Measurements from ENCODE around the gene ZDHHC23. TPM values are rescaled to one million over a fixed set of nuclear protein-coding genes. Genes with fewer than 3 reads are reported as not detected.

ZDHHC23 gene
- total and polyA plus RNA-seq, 12 donors: 1.1 to 3.7 (median 2.0) TPM

DNA sequence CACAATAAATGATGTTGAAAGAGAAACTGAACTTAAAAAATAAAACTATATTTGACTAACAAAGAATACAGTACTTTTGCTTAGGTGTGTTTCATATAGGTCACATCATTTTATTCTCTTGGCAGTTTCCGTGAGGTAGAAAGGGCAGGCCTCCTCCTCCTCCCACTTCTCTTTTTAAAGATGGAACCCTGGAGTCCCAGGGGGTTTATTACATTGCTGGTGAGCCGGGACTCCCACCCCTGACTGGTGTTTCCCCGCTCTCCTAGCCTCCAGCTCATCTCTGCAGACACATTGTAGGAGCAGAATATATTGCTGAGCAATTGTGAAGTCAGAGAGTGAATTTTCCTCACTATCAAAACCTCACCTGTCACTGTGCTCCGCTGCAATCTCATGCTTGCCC is 30.0 kb downstream of the ZDHHC23 start:
- Histone ChIP-seq H3K4me1 (no peaks in the 10 kb centered on the region), H3K27me3 (no peaks in the 10 kb centered on the region), H3K36me3 (peaks cover 0 to 68% (median 14%) of the 10 kb centered on the region in 9 donors), H3K4me3 (no peak overlapping the region), H3K27ac (no peak overlapping the region), H3K9me3 (peaks cover 0 to 21% (median 16%) of the 10 kb centered on the region in 11 donors)
- TF ChIP-seq, protein P1, sequence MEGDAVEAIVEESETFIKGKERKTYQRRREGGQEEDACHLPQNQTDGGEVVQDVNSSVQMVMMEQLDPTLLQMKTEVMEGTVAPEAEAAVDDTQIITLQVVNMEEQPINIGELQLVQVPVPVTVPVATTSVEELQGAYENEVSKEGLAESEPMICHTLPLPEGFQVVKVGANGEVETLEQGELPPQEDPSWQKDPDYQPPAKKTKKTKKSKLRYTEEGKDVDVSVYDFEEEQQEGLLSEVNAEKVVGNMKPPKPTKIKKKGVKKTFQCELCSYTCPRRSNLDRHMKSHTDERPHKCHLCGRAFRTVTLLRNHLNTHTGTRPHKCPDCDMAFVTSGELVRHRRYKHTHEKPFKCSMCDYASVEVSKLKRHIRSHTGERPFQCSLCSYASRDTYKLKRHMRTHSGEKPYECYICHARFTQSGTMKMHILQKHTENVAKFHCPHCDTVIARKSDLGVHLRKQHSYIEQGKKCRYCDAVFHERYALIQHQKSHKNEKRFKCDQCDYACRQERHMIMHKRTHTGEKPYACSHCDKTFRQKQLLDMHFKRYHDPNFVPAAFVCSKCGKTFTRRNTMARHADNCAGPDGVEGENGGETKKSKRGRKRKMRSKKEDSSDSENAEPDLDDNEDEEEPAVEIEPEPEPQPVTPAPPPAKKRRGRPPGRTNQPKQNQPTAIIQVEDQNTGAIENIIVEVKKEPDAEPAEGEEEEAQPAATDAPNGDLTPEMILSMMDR (IDR thresholded peaks at IDR 0.05): no peak
- DNase-seq (no peak), ATAC-seq (no peak)
- intact Hi-C loops (cut with DNase I): no loop called here
- WGBS, 2 donors: 95 to 97% methylated on average over 4 of the region's 4 CpGs

DNA sequence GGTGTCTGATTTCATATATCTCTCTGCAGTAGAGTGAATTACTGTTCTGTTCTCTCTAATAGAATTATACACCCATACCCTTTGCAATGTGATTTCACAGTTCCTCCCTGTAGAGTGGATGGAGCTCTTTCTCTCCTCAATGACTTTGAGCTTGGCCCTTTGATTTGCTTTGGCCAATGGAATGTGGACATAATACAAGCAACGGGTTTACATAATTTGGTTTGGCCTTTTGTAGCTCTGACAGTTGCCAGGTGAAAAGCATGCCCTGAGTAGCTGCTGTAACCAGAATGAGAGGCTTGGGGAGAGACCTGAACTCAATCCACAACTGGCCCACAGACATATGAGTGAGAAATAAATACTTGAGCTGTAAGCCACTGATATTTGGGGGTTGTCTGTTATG is 32.1 kb downstream of the ZDHHC23 start:
- peaks cover 0 to under 1% (median 0%) of the 10 kb centered on the region in 11 donors for H3K9me3 ChIP-seq
- no peak for DNase-seq
- H3K4me1 ChIP-seq: no peaks in the 10 kb centered on the region
- intact Hi-C loops (cut with DNase I): no loop called here
- 81 to 95% methylated on average over 1 of the region's 1 CpG for WGBS, 2 donors
- TF ChIP-seq, protein P1 (IDR thresholded peaks at IDR 0.05): no peak
- H3K36me3 ChIP-seq: peaks cover 0 to 64% (median 13%) of the 10 kb centered on the region in 9 donors
- H3K27me3 ChIP-seq: no peaks in the 10 kb centered on the region
- no peak overlapping the region for H3K4me3 ChIP-seq
- ATAC-seq: no peak
- no peak overlapping the region for H3K27ac ChIP-seq

DNA sequence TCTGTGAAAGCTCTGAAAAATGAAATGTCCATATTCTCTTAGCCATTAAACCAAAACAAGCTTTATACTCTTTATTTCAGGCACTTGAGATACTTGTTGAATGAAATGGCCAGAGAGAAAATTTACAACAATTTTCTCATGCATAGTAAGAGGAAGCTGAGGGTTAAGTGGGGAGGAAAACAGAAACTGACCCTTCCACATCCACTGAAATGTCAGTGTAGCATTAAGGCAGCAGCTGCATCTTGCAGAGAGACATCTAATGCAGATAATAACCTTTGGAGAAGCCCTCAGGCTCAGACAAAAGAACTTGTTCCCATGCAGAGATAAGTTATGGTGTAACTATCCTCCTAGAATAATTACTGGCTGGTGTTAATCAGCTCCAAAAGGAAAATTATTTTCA is 34.0 kb downstream of the ZDHHC23 start:
- Histone ChIP-seq H3K27ac (no peak overlapping the region), H3K4me1 (no peaks in the 10 kb centered on the region), H3K4me3 (no peak overlapping the region), H3K36me3 (peaks cover 0 to 54% (median 9%) of the 10 kb centered on the region in 9 donors), H3K27me3 (no peaks in the 10 kb centered on the region), H3K9me3 (peaks cover 0 to 12% (median 0%) of the 10 kb centered on the region in 11 donors)
- ATAC-seq (no peak), DNase-seq (no peak)
- intact Hi-C loops (cut with DNase I): no loop called here
- TF ChIP-seq, protein P1 (IDR thresholded peaks at IDR 0.05): no peak

DNA sequence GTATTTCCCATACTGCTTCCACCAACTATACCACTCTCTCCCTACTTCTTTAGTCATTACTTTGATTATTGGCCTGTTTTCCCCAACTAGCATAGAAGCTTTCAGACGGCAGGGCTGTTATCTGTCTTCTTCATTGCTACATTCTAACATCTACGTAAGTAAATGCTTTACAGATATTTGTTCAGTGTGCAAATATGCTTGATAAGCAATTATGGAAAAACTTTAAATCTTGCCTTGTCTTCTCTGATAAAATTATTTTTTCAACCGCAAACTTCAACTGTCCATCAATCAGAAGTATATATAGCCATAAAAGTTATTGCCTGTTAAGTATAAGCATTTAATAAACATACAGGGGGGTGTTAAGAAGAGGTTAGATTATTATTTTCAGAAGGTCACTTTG is 35.7 kb downstream of the ZDHHC23 start:
- ATAC-seq (no peak), DNase-seq (no peak)
- TF ChIP-seq, protein P1 (IDR thresholded peaks at IDR 0.05): no peak
- intact Hi-C loops (cut with DNase I): no loop called here
- peaks cover 0 to 12% (median 0%) of the 10 kb centered on the region in 11 donors for H3K9me3 ChIP-seq
- H3K4me1 ChIP-seq: no peaks in the 10 kb centered on the region
- H3K36me3 ChIP-seq: peaks cover 0 to 37% (median 8%) of the 10 kb centered on the region in 9 donors
- H3K27ac ChIP-seq: no peak overlapping the region
- no peaks in the 10 kb centered on the region for H3K27me3 ChIP-seq
- H3K4me3 ChIP-seq: no peak overlapping the region
- 91 to 93% methylated on average over 3 of the region's 3 CpGs for WGBS, 2 donors
